GM21526 (cell line): ENCODE results near the gene KRTAP10-4.
"Not testable (repeated sequence)": the region's sequence is repeated elsewhere in the genome, so short reads cannot be mapped to it uniquely, and the experiment has no call there.

Experiments
- ATAC-seq: cut with Tn5 transposase; IDR thresholded peaks from one replicate; pipeline ENCODE4 v1.9.1; 2021; ENCODE audit warnings: moderate library complexity; ENCODE audit not compliant: unreplicated experiment, low FRiP score

Gene KRTAP10-4

DNA sequence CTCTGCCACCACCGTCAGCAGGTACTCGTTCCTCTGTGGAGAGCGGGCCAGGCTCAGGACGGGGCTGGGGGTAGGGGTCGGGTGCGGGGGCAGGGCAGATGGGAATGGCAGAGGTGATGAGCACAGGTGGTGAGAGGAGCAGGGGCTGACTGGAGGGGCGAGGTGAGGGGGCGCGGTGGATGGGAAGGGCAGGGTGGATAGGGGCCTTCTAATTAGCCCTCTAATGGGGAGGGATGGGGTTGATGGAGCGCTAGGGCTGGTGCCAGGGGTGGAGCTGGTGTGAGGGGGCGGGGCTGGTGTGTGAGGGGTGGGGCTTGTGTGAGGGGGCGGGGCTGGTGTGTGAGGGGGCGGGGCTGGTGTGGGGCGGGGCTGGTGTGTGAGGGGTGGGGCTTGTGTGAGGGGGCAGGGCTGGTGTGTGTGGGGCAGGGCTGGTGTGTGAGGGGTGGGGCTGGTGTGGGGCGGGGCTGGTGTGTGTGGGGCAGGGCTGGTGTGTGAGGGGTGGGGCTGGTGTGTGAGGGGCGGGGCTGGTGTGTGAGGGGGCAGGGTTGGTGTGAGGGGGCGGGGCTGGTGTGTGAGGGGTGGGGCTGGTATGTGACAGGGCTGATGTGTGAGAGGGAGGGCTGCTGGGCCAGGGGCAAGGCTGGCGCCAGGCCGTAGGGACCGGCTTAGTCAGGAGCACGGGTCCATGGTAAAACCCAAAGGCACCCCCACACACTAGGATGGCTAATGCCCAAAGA lies 39.5 kb upstream of the KRTAP10-4 start:
- no peak for ATAC-seq

GRCh38 chr21:44534688-44535087 lies 38.8 kb upstream of the KRTAP10-4 start:
- no peak for ATAC-seq

DNA sequence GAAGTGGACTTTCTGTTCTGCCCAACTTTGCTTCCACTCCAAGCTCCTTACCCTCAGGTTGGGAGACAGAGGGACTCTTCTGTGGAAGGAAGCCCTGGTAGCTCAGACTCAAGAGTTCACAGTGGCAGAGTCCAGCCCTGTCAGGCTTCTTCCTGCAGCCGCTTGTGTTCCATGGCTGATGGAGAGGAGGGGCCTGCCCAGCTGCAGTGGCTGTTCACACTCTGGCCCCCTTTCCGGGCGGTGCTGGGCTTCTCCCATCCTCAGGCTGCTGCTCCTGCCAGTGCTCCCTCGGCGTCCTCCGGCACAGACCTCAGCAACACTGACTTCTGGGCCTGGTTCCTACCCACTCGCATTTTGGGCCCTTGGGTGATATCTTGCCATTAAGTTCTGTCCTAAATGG lies 37.6 kb upstream of the KRTAP10-4 start:
- ATAC-seq: no peak

DNA sequence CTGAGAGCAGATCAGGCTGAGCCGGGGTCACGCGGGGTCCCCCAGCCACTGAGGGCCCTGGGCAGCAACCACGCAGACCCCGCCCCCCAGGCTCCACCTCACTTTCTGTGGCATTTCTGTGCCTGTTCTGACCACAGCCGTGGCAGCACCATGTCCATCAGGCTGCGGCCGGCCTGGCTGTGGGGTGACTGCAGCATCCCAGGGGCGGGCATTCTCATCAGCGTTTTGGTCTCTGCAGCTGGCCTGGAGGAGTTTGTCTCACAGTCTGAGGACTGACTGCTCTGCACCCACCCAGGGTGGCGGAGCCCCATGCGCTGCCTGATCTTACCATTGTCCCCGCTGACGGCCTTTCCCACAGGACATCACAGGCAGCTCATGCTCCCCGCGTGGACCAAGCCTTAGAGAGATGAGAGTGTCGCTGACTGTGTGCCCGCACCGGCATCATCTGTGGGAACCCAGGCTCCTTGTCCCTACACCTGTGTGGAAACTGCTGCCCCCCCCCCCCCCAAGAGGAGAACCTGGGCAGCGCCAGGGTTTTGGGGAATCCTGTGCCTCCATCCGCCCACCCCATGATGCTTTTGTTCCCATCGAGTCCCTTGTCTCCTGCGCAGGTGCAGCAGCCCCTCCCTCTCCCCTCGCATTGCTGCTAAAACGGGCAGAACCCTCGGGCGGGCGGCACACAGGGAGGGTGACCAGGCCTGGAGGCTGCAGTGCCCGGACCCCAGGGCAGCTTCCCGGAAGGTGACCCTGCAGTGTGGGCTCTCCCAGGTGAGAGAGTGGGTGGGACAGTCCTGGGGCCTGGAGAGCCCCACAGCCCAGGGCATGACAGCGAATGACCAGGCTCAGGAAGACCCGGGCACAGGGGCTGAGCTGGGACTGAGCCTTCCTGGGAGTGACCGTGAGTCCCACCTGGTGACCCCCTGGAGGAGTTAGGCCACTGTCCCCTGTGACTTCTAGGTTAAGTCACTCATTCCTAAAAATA lies 35.3 kb upstream of the KRTAP10-4 start:
- no peak for ATAC-seq

DNA sequence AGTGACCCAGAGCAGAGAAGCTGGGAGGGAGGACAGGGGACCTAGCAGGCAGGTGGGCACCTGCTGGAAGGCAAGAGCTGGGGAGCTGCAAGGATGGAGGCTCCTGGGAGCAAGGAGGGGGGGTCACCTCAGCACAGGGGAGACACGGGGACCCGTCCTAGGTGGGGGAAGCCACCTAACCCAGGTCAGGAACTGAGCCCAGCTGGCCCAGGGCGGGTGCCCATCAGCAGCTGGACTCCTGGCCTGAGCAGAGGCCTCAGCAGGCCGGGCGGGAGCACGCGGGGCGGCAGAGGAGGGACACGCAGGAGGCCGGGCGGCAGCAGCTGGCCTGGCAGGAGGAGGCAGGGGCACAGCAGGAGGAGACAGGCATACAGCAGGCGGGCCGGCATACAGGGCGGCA lies 34.5 kb upstream of the KRTAP10-4 start:
- ATAC-seq: no peak

DNA sequence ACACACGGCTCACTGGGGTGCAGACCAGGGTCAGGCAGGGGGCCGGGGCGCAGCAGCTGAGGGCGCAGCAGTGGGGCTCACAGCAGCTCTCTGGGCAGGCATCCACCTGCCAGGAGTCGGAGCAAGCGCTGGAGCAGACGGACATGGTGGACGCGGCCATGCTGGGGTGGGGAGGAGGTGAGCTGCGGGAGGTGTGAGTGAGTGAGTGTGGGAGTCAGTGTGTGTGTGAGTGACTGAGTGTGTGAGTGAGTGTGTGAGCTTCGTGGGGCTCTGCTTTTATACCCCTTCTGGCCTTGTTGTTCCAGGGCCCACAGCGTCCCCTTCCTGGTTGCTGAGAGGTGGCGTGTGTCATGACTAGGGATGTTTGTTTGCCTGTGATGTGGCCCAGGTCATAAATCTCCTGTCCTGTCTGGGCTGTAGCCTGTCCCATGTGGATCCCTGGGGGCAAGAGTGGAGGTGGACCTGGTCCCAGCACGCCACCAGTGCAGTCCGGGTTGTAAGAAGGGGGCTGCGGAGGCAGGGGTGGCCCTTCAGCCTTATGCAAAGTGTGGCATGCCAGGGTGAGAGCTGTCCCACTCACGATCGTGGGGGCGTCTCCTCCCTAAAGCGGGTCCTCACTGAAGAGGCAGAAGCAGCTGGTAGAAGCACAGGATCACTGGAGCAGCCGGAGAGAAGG lies 33.4 kb upstream of the KRTAP10-4 start, which contains the start of gene KRTAP10-1:
Gene KRTAP10-1 (minus strand): TSS at position 205 of the 676 bp plus-strand sequence. CDS start 45 bp downstream, at position 160.
- ATAC-seq: no peak

GRCh38 chr21:44540741-44541288 lies 32.7 kb upstream of the KRTAP10-4 start:
- ATAC-seq: no peak

DNA sequence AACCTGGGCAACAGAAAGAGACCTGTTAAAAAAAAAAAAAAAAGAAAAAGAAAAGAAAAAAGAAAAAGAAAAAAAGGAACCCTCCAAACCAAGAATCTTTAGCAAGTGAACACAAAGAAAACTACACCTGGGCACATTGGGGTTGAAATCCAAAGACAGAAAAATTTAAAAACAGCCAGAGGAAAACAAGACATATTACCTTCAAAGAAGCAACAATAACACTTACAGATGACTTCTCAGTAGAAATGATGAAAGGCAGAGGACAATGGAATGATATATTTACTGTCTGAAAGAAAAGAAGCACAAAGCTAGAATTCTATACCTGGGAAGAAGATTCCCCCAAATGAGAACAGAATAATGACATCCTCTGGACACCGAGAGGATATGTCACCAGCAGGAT lies 30.8 kb upstream of the KRTAP10-4 start:
- no peak for ATAC-seq

- no peak for ATAC-seq
These were observed 29.0 kb upstream of the KRTAP10-4 start for GRCh38 chr21:44544566-44544965.

DNA sequence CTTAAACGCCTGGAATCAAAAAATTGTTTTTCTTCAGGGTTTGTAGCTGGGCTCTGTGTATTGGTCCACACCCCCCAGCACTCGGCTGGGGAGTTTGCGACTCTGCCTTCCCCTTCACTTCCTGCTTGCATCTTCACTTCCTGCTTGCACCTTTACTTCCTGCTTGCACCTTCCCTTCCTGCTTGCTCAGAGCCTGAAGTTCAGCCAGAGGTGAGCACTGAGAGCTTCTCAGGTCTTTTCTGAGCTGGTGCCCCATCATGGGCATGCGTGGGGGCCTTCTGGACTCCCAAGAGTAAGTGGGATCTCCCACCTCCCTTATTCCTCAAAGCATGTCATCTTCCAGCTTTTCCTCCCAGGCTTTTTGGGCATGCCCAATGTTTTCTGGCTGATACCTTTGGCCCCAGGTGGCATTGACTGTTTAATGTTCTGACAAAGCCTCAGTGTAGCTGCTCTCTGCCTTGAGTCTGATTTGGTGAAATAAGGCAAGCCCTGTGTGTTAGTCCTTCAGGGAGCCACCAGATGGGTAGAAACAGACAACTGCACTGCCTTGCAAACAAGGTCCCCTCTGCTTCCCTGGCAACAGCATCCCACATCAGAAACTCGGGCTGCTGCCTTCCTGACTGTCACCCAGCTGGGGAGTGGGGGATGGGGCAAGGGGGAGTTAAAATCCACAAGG lies 25.7 kb upstream of the KRTAP10-4 start:
- no peak for ATAC-seq

- ATAC-seq: no peak
These were observed 25.1 kb upstream of the KRTAP10-4 start for GRCh38 chr21:44548381-44548780.

GRCh38 chr21:44548922-44549321 lies 24.6 kb upstream of the KRTAP10-4 start:
- ATAC-seq: no peak

DNA sequence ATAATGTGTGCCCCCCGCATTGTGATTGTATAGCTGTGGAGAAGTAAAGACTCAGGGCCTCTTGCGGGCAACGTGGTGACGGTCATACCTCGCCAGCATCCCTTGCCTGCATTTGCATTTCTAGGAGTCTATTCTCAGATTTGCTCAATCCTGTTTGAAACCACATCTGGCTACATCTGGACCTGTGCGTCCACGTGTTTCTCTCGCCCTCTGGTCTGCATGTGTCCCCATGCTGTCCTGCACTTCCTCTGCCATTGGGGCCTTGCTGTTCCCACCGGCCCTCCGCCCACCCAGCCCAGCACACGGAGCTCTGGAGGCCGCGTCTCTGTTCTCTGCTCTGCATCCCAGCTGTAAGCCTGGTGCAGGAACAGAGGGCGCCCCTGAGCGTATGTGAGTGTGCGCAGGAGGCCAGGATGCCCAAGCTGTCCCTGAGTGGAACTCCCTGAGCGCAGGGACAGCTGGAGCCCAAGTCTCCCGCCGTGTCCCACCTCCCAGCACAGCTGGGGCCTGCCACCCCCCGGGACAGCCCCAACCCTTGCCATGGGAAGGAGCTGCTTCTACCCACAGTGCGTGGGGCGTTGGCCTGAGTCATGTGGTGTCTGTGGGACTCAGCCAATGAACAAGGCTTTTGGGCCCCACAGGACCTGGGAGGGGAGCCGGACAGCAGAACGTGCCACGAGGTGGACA lies 23.9 kb upstream of the KRTAP10-4 start:
- ATAC-seq: no peak

GRCh38 chr21:44550285-44550684 lies 23.2 kb upstream of the KRTAP10-4 start:
- ATAC-seq: not testable (repeated sequence)

DNA sequence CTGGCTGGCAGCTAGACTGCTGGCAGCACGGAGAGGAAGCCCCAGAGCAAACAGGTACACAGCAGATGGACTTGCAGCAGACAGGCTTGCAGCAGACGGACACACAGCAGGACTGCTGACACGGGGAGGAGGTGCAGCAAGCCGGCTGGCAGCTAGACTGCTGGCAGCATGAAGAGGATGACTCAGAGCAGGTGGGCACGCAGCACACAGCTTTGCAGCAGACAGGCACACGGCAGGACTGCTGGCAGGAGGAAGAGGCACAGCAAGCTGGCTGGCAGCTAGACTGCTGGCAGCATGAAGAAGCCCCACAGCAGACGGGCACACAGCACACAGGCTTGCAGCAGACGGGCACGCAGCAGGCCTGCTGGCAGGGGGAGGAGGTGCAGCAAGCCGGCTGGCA lies 22.7 kb upstream of the KRTAP10-4 start:
- ATAC-seq: no peak

- ATAC-seq: no peak
These were observed 22.1 kb upstream of the KRTAP10-4 start, which contains the start of gene KRTAP10-2 for GRCh38 chr21:44551340-44551961. TSS of gene KRTAP10-2 (minus strand) at chr21:44551505. CDS start at chr21:44551458, 47 bp downstream.

- no peak for ATAC-seq
These were observed 21.4 kb upstream of the KRTAP10-4 start for GRCh38 chr21:44552136-44552535.

DNA sequence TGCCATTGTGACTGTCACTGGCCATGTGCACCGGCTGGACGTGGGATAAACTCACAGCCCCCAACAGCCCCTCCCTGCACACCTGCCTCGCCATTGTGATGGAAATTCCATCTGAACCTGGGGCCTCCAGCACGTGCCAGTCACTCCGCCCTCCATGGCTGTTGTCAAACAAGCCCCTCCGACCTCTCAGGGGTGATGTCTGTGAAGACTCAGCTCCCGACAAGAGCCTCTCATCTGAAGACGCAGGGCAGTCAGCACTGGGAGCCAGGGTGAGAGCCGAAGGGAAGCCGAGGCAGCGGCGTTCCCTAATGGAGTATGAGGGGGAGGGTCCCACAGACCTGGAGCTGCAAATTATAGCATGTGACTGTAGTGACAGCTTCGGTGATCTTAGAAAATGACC lies 20.8 kb upstream of the KRTAP10-4 start:
- no peak for ATAC-seq
